ENCODE results near the gene PLAC8L1.
"Not testable (repeated sequence)": the region's sequence is repeated elsewhere in the genome, so short reads cannot be mapped to it uniquely, and the experiment has no call there.

Gene PLAC8L1

DNA sequence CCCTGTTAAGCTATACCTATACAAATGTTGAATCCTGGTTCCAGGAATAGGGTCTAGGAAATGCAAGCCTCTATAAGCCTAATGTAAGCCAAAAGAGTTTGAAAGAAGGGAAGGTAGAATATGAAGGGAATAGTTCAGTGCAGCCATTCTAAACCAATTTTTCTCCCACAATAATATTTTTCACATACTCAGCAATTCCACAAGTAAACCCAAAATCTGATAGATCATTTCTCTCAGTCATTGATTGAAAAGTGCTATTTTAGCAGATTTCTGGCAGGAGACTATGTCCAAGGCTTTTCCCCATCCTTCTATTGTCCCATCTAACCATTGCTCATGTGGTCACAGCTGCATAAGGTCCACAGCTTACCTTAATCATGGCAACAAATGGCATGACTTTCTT is 20.7 kb upstream of the PLAC8L1 start:
- TF ChIP-seq CTCF (IDR thresholded peaks at IDR 0.05; ENCODE audit: low read depth, low read length, poor library complexity, severe bottlenecking) (no peak), EZH2phosphoT487 (IDR thresholded peaks at IDR 0.05; ENCODE audit: borderline replicate concordance, low read length) (no peak)
- no peaks in the 10 kb centered on the region for H3K27me3 ChIP-seq (ENCODE audit: control insufficient read depth, low read length)
- no peaks in the 10 kb centered on the region for H3K9me3 ChIP-seq (ENCODE audit: control insufficient read depth, insufficient read depth, low read length)
- no peaks in the 10 kb centered on the region for H3K79me2 ChIP-seq (ENCODE audit: control insufficient read depth, low read length)
- H3K4me3 ChIP-seq (ENCODE audit: low read length): no peak overlapping the region
- H3K36me3 ChIP-seq (ENCODE audit: control insufficient read depth, low read length): peaks cover 96% of the 10 kb centered on the region
- H3K9me2 ChIP-seq (replicated peaks; ENCODE audit: control insufficient read depth, low read length): no peaks in the 10 kb centered on the region
- no peak overlapping the region for H3K27ac ChIP-seq (ENCODE audit: low read depth, low read length)
- H3F3A ChIP-seq (ENCODE audit: control insufficient read depth, insufficient read depth): no peaks in the 10 kb centered on the region
- no peaks in the 10 kb centered on the region for H4K20me1 ChIP-seq (ENCODE audit: control insufficient read depth, insufficient read depth, low read depth, low read length)
- no peaks in the 10 kb centered on the region for H3K4me1 ChIP-seq (ENCODE audit: control insufficient read depth, low read length)
- H3K4me2 ChIP-seq (ENCODE audit: low read length): no peak overlapping the region

GRCh38 chr5:146124580-146124979 is 19.2 kb upstream of the PLAC8L1 start:
- no peak overlapping the region for H3K4me2 ChIP-seq (ENCODE audit: low read length)
- H3K4me3 ChIP-seq (ENCODE audit: low read length): no peak overlapping the region
- TF ChIP-seq CTCF (IDR thresholded peaks at IDR 0.05; ENCODE audit: low read depth, low read length, poor library complexity, severe bottlenecking): no peak
- no peak for TF ChIP-seq EZH2phosphoT487 (IDR thresholded peaks at IDR 0.05; ENCODE audit: borderline replicate concordance, low read length)
- H3F3A ChIP-seq (ENCODE audit: control insufficient read depth, insufficient read depth): no peaks in the 10 kb centered on the region
- no peaks in the 10 kb centered on the region for H4K20me1 ChIP-seq (ENCODE audit: control insufficient read depth, insufficient read depth, low read depth, low read length)
- H3K9me3 ChIP-seq (ENCODE audit: control insufficient read depth, insufficient read depth, low read length): no peaks in the 10 kb centered on the region
- no peak overlapping the region for H3K27ac ChIP-seq (ENCODE audit: low read depth, low read length)
- peaks cover 96% of the 10 kb centered on the region for H3K36me3 ChIP-seq (ENCODE audit: control insufficient read depth, low read length)
- no peaks in the 10 kb centered on the region for H3K27me3 ChIP-seq (ENCODE audit: control insufficient read depth, low read length)
- no peaks in the 10 kb centered on the region for H3K9me2 ChIP-seq (replicated peaks; ENCODE audit: control insufficient read depth, low read length)
- H3K4me1 ChIP-seq (ENCODE audit: control insufficient read depth, low read length): no peaks in the 10 kb centered on the region
- H3K79me2 ChIP-seq (ENCODE audit: control insufficient read depth, low read length): no peaks in the 10 kb centered on the region

GRCh38 chr5:146121451-146121850 is 16.1 kb upstream of the PLAC8L1 start:
- peaks cover 92% of the 10 kb centered on the region for H3K36me3 ChIP-seq (ENCODE audit: control insufficient read depth, low read length)
- not testable (repeated sequence) for H3K9me2 ChIP-seq (replicated peaks; ENCODE audit: control insufficient read depth, low read length); H3K4me2 ChIP-seq (ENCODE audit: low read length); H3F3A ChIP-seq (ENCODE audit: control insufficient read depth, insufficient read depth); H3K4me3 ChIP-seq (ENCODE audit: low read length); H3K4me1 ChIP-seq (ENCODE audit: control insufficient read depth, low read length); H4K20me1 ChIP-seq (ENCODE audit: control insufficient read depth, insufficient read depth, low read depth, low read length); H3K27ac ChIP-seq (ENCODE audit: low read depth, low read length); H3K9me3 ChIP-seq (ENCODE audit: control insufficient read depth, insufficient read depth, low read length); H3K79me2 ChIP-seq (ENCODE audit: control insufficient read depth, low read length); H3K27me3 ChIP-seq (ENCODE audit: control insufficient read depth, low read length)

DNA sequence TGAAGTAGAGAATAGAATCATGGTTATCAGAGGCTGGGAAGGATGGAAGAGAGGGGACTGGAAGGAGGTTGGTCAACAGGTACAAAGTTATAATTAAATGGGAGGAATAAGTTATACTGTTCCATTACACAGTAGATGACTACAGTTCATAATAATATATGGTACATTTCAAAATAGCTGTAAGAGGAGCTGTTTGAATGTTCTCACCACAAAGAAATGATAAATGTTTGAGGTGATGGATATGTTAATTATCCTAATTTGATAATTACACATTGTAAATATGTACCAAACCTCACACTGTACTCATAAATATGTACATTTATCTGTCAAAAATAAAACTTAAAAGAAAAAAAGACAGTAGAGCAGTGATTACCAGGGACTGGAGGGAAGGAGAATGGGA is 12.9 kb upstream of the PLAC8L1 start:
- Histone ChIP-seq H3K9me3 (ENCODE audit: control insufficient read depth, insufficient read depth, low read length) (no peaks in the 10 kb centered on the region), H4K20me1 (ENCODE audit: control insufficient read depth, insufficient read depth, low read depth, low read length) (no peaks in the 10 kb centered on the region), H3K4me2 (ENCODE audit: low read length) (no peak overlapping the region), H3K4me1 (ENCODE audit: control insufficient read depth, low read length) (no peaks in the 10 kb centered on the region; the same call in 1 of the 2 replicates), H3K79me2 (ENCODE audit: control insufficient read depth, low read length) (no peaks in the 10 kb centered on the region), H3K36me3 (ENCODE audit: control insufficient read depth, low read length) (peaks cover 86% of the 10 kb centered on the region), H3K4me3 (ENCODE audit: low read length) (no peak overlapping the region), H3K27ac (ENCODE audit: low read depth, low read length) (no peak overlapping the region), H3F3A (ENCODE audit: control insufficient read depth, insufficient read depth) (no peaks in the 10 kb centered on the region; the same call in 1 of the 2 replicates), H3K9me2 (replicated peaks; ENCODE audit: control insufficient read depth, low read length) (no peaks in the 10 kb centered on the region), H3K27me3 (ENCODE audit: control insufficient read depth, low read length) (no peaks in the 10 kb centered on the region)
- no peak for TF ChIP-seq EZH2phosphoT487 (IDR thresholded peaks at IDR 0.05; ENCODE audit: borderline replicate concordance, low read length)
- no peak for TF ChIP-seq CTCF (IDR thresholded peaks at IDR 0.05; ENCODE audit: low read depth, low read length, poor library complexity, severe bottlenecking)

DNA sequence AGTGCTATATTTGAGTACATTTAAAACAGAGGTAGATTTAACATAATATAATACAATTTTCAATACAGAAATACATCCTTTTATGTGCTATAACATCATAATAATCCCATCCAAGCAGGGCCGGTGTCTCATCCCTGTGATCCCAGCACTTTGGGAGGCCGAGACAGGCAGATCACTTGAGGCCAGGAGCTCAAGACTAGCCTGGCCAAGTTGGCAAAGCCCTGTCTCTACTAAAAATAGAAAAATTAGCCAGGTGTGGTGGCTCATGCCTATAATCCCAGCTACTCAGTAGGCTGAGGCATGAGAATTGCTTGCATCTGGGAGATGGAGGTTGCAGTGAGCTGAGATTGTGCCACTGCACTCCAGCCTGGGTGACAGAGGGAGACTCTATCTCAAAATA is 11.8 kb upstream of the PLAC8L1 start:
- not testable (repeated sequence) for H3K27me3 ChIP-seq (ENCODE audit: control insufficient read depth, low read length); H3K4me2 ChIP-seq (ENCODE audit: low read length); H3K79me2 ChIP-seq (ENCODE audit: control insufficient read depth, low read length); H3K9me3 ChIP-seq (ENCODE audit: control insufficient read depth, insufficient read depth, low read length); H4K20me1 ChIP-seq (ENCODE audit: control insufficient read depth, insufficient read depth, low read depth, low read length); H3F3A ChIP-seq (ENCODE audit: control insufficient read depth, insufficient read depth); H3K4me3 ChIP-seq (ENCODE audit: low read length); H3K27ac ChIP-seq (ENCODE audit: low read depth, low read length); H3K9me2 ChIP-seq (replicated peaks; ENCODE audit: control insufficient read depth, low read length)
- Histone ChIP-seq H3K36me3 (ENCODE audit: control insufficient read depth, low read length) (peaks cover 87% of the 10 kb centered on the region), H3K4me1 (ENCODE audit: control insufficient read depth, low read length) (peaks cover 10% of the 10 kb centered on the region)

All from DOHH2 (cell line).